Left renal pelvis (tissue), 4 donors: ENCODE data around the gene OR2J3. TPM values are rescaled to one million over a fixed set of nuclear protein-coding genes. Genes with fewer than 3 reads are reported as not detected.
"Not testable (repeated sequence)": the region's sequence is repeated elsewhere in the genome, so short reads cannot be mapped to it uniquely, and the experiment has no call there.

Source experiments
- DNase-seq, 4 donors: peaks; one replicate each; pipeline ENCODE4 v3.0.0-alpha.2; 2013; ENCODE audit warnings: low read depth in 4 of 4, low spot score in 3 of 4
- polyA plus RNA-seq, 4 donors: library from polyadenylated mRNA; unstranded; fragments of 120-200 nt; gene quantifications; one replicate each; pipeline ENCODE4 v1.2.1, GENCODE V29; 2013; ENCODE audit not compliant: insufficient read length in 4 of 4

Gene OR2J3
- polyA plus RNA-seq, 4 donors = not detected

DNA sequence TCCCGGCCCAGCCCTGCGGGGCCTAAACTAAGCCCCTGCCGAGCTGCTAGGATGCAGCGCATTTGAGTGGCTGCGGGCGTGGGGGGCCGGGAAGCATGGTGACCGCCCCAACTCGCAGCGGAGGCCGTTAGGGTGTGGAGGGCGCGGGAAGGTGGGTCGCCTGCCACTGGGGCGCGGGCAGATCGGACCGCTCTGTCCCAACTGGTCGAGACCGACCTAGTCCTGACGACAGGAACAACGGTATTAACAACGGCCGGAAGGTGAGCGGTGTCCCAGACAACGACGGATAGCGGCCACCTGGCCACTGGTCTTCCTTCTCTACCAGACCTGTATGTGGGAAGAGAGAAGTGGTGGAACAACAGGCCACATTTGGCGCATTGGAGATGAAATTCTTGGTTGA is 52.1 kb downstream of the OR2J3 start:
- DNase-seq = not testable (repeated sequence)

Other genes with a start within 250 kb of the OR2J3 start
- gene TRIM27, start 184.1 kb upstream of the OR2J3 start, polyA plus RNA-seq = 10 to 100 TPM; 64.2 to 94.0 (median 72.8) TPM
- gene ZNF311, start 102.7 kb upstream of the OR2J3 start, polyA plus RNA-seq = 1 to 10 TPM; 5.2 to 6.9 (median 6.7) TPM
- gene OR2W1, start 62.9 kb upstream of the OR2J3 start, polyA plus RNA-seq = not detected
- gene OR2B3, start 20.7 kb upstream of the OR2J3 start, polyA plus RNA-seq = not detected
- not detected for gene OR2J1, start 8.6 kb upstream of the OR2J3 start, polyA plus RNA-seq
- gene OR2J2, start 62.8 kb downstream of the OR2J3 start, polyA plus RNA-seq = not detected
- under 1 TPM; 0.03 to 0.12 (median 0.04) TPM for gene OR14J1, start 193.6 kb downstream of the OR2J3 start, polyA plus RNA-seq